Measurements from ENCODE around the gene FZD2. TPM values are rescaled to one million over a fixed set of nuclear protein-coding genes. Genes with fewer than 3 reads are reported as not detected.

FZD2 gene
- total RNA-seq, 1 experiment from 2014 or later: 11.6 TPM

GRCh38 chr17:44540246-44541084, 16.8 kb upstream of the FZD2 start:
- DNase-seq (no peak), ATAC-seq (no peak)
- intact Hi-C loops (cut with micrococcal nuclease): no loop called here
- no peaks in the 10 kb centered on the region for H3K27me3 ChIP-seq (ENCODE audit: low read length)
- H3K79me2 ChIP-seq (ENCODE audit: low read length): no peaks in the 10 kb centered on the region
- no peak overlapping the region for H3K4me2 ChIP-seq (ENCODE audit: low read length)
- H3K9ac ChIP-seq (ENCODE audit: low read length): no peak overlapping the region
- TF ChIP-seq CTCF (conservative IDR thresholded peaks at IDR 0.05; ENCODE audit: low read depth, low read length) (no peak), EZH2 (IDR thresholded peaks at IDR 0.05; ENCODE audit: low read length, unreplicated experiment) (no peak), EZH2phosphoT487 (IDR thresholded peaks at IDR 0.05; ENCODE audit: borderline replicate concordance, low read length) (no peak)
- H3K27ac ChIP-seq (ENCODE audit: low read length): no peak overlapping the region
- CTCF ChIA-PET: no interaction called here
- H3K9me2 ChIP-seq (replicated peaks; ENCODE audit: low read length): no peaks in the 10 kb centered on the region
- no peak overlapping the region for H2AFZ ChIP-seq (ENCODE audit: low read length)
- no peak overlapping the region for H3K4me3 ChIP-seq (ENCODE audit: low read length)
- no peaks in the 10 kb centered on the region for H3F3A ChIP-seq (ENCODE audit: low read length, unreplicated experiment)
- H3K9me3 ChIP-seq (ENCODE audit: low read length): no peaks in the 10 kb centered on the region
- POLR2A ChIA-PET (ENCODE audit: unreplicated experiment): no interaction called here
- H4K20me1 ChIP-seq (ENCODE audit: low read length): no peaks in the 10 kb centered on the region
- no peaks in the 10 kb centered on the region for H3K36me3 ChIP-seq (ENCODE audit: low read depth, low read length)
- peaks cover 31% of the 10 kb centered on the region for H3K4me1 ChIP-seq (ENCODE audit: insufficient read depth, low read length)
- BruUV-seq (replicated peaks): no TSS peak

- DNase-seq (no peak), ATAC-seq (no peak)
- Histone ChIP-seq H3K9me2 (replicated peaks; ENCODE audit: low read length) (no peaks in the 10 kb centered on the region), H3K9ac (ENCODE audit: low read length) (no peak overlapping the region), H3K79me2 (ENCODE audit: low read length) (no peaks in the 10 kb centered on the region), H3K9me3 (ENCODE audit: low read length) (no peaks in the 10 kb centered on the region), H3K27ac (ENCODE audit: low read length) (no peak overlapping the region), H3K4me3 (ENCODE audit: low read length) (no peak overlapping the region), H4K20me1 (ENCODE audit: low read length) (no peaks in the 10 kb centered on the region), H2AFZ (ENCODE audit: low read length) (no peak overlapping the region), H3K4me2 (ENCODE audit: low read length) (no peak overlapping the region), H3F3A (ENCODE audit: low read length, unreplicated experiment) (no peaks in the 10 kb centered on the region), H3K27me3 (ENCODE audit: low read length) (no peaks in the 10 kb centered on the region), H3K4me1 (ENCODE audit: insufficient read depth, low read length) (peaks cover 39% of the 10 kb centered on the region), H3K36me3 (ENCODE audit: low read depth, low read length) (no peaks in the 10 kb centered on the region)
- intact Hi-C loops (cut with micrococcal nuclease): no loop called here
- POLR2A ChIA-PET (ENCODE audit: unreplicated experiment): interaction anchor here (0.5 kb wide), 1 partner anchor 1248 kb away, joined by 3 read pairs; no protein-coding TSS in a partner anchor
- no TSS peak for BruUV-seq (replicated peaks)
- CTCF ChIA-PET: no interaction called here
- TF ChIP-seq EZH2 (IDR thresholded peaks at IDR 0.05; ENCODE audit: low read length, unreplicated experiment) (no peak), EZH2phosphoT487 (IDR thresholded peaks at IDR 0.05; ENCODE audit: borderline replicate concordance, low read length) (no peak), CTCF (conservative IDR thresholded peaks at IDR 0.05; ENCODE audit: low read depth, low read length) (no peak)
Measured at GRCh38 chr17:44541884-44542581, 15.3 kb upstream of the FZD2 start.

Data from PC-3 (cell line).